ENCODE results near the gene NAT8.
"Not testable (repeated sequence)": the region's sequence is repeated elsewhere in the genome, so short reads cannot be mapped to it uniquely, and the experiment has no call there.

The NAT8 gene

DNA sequence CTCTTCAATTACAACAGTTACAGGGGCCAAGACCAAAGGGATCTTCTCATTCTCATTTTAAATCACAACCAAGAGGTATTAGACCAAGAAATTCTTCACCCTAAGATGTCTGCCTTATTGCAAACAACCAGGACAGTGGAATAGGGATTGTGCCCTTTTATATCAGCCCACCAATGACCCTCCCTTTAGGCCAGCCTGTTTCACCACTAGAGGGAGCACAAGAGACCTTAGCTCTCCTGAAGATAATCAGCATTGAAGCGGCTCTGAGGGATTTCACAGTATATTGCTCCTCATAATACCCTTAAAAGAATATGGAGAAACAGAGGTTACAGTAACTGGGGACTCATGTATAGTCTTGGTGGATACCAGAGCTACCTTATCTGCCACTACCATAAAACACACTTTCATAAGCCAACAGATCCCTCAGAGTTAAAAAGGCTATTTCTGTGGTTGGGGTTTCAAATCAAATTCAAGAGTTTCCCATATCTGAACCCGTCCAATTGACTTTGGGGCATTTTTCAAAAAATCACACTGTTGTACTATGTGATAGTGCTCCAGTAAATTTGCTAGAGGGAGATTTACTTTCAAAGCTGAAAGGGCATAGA lies 11.5 kb downstream of the NAT8 start:
- not testable (repeated sequence) for DNase-seq

DNA sequence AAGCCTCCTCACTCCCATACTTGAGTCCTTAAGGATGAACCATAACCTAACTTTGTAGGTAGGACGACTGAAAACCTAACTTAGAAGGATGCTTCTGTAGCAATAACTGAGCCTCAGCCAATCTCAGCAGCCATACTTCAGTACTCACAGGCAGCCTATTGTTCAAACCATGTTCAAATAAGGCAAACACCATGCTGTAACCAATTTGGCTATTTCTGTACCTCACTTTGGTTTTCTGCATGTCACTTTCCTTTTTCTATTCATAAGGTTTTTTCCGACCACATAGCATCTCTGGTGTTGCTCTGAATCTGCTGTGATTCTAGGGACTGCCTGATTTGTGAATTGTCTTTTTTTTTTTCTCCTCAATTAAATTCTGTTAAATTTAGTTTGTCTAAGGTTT lies 13.7 kb downstream of the NAT8 start:
- not testable (repeated sequence) for DNase-seq

DNA sequence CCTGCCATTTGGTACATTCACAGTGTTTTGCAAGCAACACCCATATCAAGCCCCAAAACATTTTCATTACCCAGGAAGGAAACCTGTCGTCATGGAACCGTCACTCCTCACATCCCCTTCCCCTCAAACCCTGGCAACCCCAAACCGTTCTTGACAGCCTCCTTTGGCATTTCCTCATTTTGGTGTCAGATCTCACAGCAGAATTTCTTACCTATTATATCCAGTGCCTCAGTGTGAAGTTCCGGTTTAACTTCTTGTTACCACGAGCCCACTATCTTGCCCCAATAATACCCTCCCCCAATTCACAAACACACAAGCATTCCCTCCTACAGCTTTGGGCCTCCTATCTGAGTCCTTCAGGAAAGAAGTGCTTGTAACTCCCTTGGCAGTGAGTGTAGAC lies 16.0 kb downstream of the NAT8 start:
- DNase-seq: not testable (repeated sequence)

DNA sequence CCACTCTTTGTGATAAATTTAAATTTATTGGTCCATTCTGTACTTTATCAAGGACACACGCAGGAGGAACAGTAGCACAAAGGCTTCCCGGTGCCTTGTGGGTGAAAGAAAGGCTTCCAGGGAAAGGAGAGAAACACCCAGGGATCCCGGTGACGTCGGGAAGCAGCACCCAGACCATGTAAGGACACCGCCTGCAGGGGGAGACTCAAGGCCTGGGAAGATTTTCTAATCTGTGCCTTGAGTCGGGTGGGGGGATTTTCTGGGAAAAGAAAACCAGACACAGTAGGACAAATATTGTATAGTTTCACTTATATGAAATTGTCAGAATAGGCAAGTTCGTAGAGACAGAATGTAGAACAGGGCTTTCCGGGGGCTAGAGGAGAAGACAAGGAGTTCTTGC lies 17.6 kb downstream of the NAT8 start:
- not testable (repeated sequence) for DNase-seq

DNA sequence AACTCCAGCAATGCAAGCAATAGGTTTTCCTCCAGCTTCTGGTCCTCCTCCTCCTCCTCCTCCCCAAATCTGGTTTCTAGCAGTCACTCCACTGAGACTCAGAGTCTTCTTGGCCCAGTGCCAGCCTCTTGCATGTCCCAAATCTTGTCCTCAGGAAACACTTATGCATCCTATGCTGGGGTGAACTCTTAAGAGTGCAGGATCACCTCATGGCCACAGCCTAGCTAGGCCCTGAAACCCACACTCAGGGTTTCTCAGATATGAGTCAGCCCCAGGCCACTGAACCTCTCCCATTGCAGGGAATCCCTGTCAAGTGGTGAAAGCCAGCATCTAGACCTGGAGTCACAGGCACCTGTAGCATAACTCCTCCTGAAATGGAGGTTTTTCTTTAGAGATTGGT lies 18.2 kb downstream of the NAT8 start:
- not testable (repeated sequence) for DNase-seq

DNA sequence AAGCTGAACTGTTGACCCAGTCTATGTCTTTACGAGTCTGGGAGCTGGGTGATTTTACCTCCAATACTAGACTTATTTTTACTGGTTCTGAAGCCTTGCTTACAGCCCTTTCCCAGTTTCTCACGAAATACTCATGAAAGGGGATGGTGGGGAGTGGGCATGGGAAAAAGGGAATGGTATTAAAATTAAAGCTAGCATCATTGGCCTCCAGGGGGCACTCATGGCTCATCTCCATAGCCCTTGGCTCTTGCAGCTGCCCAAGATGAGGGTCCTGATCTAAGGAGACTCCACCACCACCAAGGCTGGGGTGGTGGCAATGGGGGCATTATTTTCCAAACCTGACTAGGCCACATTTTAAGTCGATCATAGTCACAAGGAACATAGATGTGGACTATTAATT lies 22.3 kb downstream of the NAT8 start:
- not testable (repeated sequence) for DNase-seq

DNA sequence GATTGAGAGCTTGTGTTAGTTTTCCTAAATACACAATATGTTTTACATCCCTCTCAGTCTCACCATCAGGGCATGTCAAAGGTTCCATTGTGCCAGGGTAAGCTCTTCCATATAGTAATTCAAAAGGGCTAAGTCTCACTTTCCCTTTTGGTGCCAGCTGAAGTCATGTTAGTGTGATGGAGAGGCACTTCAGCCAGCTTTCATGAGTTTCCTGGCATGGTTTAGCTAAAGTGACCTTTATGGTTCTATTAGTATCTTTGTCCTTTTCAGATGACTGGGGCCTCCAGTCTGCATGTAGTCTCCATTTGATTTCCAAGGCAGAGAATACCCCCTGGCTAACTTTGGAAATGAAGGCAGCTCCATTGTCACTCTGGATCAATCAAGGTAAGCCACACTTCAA lies 27.2 kb downstream of the NAT8 start:
- DNase-seq: no peak

DNA sequence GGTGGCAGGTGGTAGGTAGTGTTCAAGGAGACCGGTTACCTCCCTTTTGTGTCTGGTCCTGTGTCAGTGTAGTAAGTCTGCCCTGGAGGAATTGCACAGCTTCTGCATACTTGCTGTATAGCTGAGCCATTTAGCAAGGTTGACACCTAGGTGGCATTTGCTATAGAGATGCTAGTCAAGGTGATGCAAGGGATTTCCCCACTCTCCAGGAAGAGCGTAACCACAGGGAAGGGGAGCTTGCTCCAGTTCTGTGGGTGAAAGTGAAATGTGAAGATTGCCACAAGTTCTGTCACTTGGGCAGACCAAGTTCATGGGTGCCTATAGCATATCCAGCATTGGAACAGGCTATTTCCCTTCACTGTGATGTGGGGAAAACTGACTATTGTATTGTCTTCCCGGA lies 28.1 kb downstream of the NAT8 start:
- no peak for DNase-seq

DNA sequence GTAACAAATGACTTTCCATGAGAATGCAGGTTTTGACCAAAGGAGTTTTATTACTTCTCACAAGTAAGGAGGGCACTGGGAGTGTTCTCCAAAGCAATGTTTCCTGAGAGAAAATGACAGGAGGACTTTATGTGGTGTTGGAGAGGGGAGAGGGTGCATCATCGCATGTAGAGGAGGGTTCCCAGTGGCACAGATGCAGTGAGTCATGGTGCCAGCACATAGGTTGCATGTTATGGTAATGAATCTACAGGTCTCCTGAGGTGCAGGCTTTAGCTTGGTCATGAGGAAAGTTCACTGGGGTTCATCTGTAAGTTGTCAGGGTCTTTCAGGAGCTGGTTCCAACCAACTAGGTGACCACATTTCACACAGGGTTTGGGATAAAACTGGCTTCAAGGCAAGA lies 30.4 kb downstream of the NAT8 start:
- no peak for DNase-seq

DNA sequence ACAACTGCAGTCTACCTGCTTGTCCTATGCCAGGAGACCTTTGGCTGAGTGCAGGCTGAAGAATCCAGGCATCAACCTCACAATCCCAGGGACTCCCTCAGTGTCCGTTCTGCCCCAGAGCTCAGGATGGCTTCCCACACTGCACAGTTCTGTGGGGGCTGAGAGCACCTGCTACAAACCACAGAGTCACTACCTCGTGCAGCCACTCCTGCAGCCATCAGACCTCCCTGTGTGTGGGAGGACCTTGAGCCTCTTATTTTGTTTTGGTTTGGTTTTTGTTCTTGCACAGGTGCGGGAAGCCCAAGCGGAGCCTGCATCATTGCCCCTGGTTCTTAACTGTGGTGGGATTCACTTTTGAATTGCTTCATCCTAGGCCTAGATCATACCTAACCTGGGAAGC lies 31.0 kb downstream of the NAT8 start:
- DNase-seq: no peak

DNA sequence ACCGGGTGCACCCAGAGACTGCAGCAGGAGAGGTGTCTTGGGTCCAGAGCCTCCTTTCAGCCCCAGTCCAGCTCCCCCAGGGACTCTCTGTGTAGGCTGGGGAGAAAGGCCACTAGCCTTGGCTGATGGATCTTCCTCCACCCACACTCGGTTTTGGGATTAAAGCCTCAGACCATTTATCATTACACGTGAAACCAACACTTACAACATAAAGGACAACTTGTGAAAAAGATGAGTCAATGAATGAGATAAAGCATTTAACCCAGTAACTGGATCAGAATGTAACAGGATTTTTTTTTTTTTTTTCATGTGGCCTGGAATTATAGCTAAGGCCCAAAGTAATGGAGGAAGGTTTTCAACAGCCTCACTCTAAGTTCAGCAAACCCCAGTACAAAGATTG lies 32.1 kb downstream of the NAT8 start:
- no peak for DNase-seq

DNA sequence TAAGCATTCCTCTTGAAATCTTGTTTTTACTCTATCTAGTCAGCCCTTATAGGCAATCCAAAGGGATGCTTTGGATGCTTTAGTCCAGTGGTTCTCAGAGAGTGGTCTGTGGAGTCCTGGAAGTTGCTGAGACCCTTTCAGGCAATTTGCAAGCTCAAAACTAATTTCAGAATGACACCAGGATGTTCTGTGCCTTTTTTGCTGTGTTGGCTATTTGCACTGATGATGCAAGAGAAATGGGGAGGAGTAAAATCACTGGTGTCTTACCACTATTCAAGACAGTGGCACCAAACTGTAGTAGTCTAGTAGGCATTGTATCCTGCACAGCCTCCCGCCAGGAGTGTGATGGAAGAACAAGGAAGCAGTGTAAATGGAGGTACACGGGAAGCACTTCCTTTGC lies 37.6 kb downstream of the NAT8 start:
- DNase-seq: not testable (repeated sequence)

DNA sequence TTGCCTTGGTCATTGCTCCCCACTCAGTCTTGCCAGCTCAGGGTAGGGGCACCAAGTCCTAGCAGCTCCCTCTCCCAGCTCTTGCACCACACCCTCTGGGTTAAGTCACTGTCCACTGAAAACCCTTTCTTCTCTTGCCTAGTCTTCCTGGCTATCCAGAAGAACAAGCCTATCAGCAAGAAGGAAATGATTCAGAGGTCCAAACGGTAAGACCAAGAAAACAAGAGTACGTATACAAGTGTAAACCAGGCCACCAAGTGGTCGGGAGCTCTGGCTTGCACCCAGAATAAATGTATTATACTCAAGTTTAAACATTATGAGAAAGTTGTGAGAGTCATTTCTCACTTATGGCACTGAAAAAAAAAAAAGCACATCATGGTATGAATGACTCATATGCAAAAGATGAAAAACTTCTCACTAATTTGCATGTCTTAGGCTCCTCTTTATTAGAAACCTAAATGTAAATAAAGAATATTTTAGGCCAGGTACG lies 39.1 kb downstream of the NAT8 start:
- not testable (repeated sequence) for DNase-seq

DNA sequence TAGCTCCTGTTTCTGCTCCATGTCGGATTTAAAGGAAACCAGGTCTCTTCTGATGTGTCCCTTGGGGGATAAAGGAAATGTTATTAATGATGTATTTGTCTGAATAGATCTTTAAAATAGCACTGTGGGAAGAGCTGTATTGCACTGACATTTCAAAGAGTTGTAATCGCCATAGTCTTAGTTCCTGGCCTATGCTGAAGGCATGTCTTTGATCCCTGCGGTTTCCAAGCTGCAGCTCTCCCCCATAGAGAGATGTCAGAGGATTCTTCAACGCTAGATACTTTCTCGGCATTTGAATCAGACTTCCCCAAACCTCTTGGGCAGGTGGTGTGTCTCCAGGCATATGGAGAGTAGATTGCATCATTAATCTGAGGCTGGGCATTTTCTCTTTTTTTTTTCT lies 40.4 kb downstream of the NAT8 start:
- DNase-seq: no peak

DNA sequence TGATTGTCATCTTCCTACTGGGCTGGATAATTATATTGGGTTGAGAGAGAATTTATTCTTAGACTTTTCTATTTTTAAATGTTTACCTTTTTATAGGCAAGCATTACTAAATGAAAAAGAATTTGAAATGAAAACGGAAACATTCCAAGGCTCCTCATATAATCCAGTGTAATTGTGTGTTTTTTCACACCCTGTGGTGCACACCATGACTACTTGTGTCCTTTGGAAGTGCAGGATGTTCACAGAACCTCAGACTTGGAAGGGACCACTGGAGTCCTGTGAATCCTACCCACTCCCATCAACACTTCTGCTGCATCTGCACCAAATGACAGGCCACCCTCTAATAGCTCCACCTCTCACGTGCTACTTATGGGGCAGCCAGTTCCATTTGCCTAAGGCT lies 48.0 kb downstream of the NAT8 start:
- no peak for DNase-seq

DNA sequence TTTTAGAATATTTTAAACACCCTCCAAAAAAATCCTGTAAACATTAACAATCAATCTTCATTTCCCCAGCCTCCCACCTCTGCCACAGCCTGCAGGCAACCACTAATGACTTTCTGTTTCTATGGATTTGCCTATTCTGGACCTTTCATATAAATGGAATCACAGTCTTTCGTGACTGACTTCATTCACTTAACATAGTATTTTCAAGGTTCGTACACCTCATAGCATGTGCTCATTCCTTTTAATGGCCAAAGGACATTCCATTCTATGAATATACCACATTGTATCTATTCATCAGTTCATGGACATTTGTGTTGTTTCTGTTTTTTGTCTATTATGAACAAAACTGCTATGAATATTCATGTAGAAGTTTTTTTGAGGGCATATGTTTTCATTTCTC lies 48.5 kb downstream of the NAT8 start:
- DNase-seq: no peak
